NCI-H2029 treated with DMSO at 0.1 percent for 48 hours (cell line): ENCODE results near the gene CUEDC2.
"Not testable (repeated sequence)": the region's sequence is repeated elsewhere in the genome, so short reads cannot be mapped to it uniquely, and the experiment has no call there.

Source experiments
- DNase-seq: peaks from one replicate; lab custom pipeline; 2025; lab: John Stamatoyannopoulos, UW

Gene CUEDC2

DNA sequence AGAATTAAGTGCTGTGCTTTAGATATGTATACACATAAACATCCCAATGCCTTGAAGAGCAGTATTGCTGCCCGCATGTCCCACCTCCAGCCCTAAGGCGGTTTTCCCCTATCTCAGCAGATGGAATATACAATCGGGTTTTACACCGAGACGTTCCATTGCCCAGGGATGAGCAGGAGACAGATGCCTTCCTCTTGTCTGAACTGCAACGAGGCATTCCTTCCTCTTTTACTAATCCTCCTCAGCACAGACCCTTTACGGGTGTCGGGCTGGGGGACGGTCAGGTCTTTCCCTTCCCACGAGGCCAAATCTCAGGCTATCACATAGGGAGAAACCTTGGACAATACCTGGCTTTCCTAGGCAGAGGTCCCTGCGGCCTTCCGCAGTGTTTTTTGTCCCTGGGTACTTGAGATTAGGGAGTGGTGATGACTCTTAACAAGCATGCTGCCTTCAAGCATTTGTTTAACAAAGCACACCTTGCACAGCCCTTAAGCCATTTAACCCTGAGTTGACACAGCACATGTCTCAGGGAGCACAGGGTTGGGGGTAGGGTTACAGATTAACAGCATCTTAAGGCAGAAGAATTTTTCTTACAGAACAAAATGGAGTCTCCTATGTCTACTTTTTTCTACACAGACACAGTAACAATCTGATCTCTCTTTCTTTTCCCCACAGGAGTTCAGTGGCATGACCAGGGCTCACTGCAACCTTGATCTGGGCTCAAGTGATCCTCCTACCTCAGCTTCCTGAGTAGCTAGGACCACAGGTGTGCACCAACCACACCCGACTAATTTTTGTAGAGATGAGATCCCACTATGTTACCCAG lies 22.5 kb upstream of the CUEDC2 start:
- DNase-seq = not testable (repeated sequence)

DNA sequence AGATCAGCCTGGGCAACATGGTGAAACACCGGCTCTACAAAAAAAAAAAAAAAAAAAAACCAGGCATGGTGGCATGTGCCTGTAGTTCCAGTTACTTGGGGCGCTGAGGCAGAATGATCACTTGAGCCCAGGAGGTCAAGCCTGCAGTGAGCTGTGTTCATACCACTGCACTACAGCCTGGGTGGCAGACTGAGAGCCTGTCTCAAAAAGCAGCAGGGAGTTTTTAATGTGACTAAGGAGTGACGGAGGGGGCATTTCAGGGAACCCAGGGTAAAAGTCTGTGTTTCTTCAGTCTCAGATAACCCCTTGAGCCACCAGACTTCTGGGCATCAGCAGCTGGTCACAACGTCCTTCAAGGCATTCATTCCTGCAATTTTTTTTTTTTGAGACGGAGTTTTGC lies 21.1 kb upstream of the CUEDC2 start:
- DNase-seq = no peak

DNA sequence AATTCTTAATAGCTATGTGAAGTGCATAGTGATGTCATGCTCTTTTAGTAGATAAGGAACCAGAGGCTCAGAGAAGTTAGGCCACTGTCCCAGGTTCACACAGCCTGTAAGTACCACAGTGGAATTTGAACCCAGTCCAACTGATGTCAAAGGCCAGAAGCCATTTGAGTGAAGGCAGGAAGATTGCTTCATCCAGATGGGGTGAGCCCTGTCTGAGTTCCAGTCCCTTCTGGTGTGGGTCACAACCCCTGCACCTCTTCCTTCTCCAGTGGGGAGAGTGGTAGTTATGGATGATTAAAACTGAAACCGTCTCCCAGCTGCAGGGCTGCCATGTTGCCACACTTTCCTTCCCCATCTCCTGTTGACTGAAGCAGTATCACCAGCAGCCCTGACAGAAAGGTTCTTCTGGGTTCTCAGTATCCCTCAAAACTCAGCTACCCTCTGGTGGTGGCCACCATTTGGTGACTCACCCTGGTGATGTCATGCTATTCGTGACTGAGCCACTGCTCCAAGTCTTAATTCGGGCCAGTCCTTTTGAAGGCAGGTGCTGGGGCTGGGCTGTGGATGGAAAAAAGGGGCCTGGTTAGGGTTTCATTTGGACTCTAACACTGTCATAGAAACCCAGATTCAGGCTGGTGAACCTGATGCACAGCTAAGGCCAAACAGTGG lies 20.4 kb upstream of the CUEDC2 start:
- no peak for DNase-seq

DNA sequence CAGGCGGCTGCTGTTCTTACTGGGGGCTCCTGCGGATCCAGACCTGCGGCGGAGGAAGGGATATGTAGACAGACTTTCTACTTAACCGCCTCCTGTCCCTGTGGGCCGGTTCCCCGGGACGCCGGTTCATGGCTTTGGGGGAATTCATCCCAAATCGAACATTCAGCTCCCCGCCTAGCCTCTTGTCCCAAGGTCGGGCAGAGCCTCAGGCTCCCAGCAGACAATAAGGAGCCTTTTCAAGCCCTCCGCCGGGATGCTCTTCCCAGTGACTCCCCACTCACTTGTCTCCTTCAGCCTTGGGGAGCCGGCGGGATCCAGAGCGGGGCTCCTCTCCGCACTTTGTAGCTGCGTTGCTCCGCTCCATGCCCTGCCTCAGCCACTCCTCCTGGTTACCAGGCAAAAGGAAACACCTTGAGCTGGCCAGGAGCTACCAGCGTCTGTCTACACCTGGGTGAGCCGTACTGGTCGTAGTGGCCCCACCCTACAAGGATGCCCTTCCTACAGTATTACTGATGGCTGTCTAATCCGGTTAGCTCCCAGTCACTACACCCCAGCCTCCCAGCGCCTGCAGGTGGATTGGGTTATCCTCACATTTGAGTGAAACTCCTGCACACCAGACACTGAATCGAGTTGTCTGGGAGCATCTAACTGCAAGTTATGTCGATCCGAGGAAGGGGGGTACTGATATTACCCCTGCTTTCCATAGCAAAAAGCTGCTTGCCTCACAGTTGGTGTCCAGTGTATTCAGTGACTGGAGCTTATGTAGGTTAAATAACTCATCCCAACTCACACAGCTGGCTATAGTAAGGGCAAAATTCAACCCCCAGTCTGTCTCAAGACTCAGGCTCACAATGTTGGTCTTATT lies 19.0 kb upstream of the CUEDC2 start, which contains the start of gene C10orf95:
TSS of gene C10orf95 (minus strand) at position 439 of the 865 bp plus-strand sequence. CDS start 450 bp downstream, outside the sequence.
- no peak for DNase-seq

DNA sequence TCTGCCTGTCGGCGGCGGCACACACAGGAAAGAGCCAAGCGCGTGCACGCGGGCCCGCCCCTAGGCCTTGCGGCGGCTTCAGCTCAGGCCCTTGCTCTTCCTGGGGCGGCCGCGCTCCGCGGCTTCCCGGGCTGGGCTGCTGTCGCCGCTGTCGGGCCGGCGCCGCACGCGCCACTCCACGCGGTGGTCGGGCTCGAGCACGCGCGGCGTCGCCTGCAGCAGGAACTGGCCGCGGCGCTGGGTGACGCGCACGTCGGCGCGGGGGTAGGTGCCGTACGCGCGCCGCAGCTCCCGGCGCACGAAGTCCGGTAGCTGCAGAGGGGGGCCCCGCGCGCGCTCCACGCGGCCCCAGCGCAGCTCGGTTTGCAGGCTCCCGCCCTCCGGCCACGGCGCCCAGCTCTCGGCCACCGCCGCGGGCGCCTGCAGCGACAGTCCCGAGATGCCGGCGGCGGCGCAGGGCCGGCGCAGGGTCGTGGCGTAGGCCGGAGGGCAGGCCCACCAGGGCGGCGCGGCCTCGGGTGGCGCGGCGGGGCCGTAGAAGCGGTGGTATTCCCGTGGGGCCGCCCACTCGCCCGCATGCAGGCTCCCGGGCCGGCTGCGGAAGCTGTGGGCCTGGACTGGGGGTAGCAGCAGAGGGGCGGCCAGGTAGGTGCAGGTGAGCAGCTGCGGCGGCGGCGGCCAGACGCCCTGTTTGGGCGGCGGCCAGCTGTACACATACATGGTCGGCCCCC lies 18.2 kb upstream of the CUEDC2 start:
- peak; percentile 10 for DNase-seq

- DNase-seq = no peak
These were observed 17.7 kb upstream of the CUEDC2 start for GRCh38 chr10:102450124-102450373.

DNA sequence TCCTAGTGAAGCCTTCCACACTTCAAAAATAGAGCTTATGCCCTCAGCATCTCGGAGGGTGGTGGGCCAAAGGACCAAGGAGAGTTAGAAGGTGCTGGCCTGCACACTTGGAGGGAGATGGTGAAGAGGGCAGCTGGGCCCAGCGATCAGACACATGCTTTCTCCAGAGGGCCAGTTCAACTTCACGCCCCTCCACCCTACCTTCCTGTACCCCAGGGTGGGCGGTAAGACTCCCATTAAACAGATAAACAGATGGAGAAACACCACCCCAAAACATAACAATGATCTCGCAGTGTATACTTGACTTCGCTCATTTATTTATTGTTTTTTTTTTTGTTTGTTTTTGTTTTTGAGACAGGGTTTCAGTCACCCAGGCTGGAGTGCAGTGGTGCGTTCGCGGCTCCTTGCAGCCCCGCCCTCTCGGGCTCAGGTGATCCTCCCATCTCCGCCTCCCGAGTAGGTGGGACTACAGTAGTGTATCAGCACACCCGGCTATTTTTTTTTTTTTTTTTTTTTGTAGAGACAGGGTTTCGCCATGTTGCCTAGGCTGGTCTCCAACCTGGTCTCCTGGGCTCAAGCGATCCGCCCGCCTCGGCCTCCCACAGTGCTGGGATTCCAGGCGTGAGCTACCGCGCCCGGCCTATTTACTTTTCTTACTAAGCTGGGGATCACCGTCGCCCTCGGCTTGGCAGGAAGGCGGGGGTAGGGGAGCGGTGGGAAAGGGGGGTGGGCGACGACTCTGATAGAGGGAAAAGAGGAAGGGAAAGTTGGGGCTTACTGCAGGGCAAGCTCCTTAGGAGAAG lies 17.1 kb upstream of the CUEDC2 start:
- DNase-seq = no peak

GRCh38 chr10:102444851-102445250 lies 12.5 kb upstream of the CUEDC2 start:
- DNase-seq = no peak

- DNase-seq = no peak
These were observed 6.0 kb upstream of the CUEDC2 start for GRCh38 chr10:102438374-102438773.

- DNase-seq = no peak
These were observed 5.1 kb upstream of the CUEDC2 start for GRCh38 chr10:102437515-102437914.

GRCh38 chr10:102436312-102436711 lies 3.9 kb upstream of the CUEDC2 start:
- no peak for DNase-seq

- DNase-seq = no peak
These were observed 3.3 kb upstream of the CUEDC2 start for GRCh38 chr10:102435529-102436233.

GRCh38 chr10:102435133-102435497 lies 2.7 kb upstream of the CUEDC2 start:
- DNase-seq = no peak

DNA sequence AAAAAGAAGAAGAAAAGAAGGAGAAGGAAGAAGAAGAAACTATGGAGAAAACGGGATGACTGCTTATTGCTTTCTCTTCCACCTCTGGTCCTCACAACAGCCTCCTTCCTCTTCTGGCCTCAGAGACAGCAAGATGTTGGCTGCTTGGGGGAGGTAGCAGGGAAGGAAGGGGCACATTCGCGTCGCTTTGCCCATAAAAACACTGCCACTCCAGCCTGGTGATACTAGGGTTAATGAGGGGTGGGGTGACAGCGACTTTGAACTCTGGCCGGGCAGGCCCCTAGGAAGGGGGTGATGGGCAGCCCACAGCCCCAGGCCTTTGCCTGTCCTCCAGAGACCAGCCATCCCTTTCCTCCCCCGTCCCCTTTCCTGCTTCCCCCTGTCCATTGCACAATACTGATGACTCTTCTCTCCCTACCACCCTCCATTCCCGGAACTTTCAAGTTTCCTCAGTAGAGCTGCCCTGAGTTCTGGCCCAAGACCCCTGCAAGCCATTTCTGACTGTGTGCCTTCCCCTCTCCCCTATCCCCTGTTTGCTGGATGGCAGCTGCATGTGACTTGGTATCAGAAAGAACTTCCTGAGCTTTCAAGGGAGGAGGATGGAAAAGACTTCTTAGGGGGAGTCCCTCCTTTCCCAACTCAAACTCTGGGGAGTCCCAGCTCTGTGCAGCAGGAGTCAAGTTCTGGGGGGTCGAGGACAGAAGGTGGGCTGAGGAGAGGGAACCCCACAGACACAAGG lies 2.2 kb upstream of the CUEDC2 start:
- DNase-seq = no peak

DNA sequence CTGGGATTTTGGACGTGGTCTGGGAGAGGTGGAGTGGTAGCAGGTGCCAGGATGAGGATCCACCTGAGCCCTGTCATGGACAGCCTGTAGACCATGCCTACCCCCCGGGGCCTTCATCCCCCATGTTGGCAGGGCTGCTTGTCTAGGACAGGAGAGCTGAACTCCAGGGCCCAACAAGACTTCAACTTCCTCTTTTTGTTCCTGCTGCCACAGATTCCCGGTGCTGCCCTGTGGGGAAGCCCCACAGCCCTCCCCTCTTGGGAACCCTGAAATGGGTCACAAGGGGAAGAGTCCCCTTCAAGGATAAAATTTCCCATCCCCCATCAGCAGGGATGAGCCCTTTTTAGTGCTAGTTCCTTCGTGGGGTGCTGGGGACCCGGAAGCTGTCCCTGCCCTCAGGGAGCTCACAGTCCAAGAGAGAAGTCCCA lies 1.3 kb upstream of the CUEDC2 start:
- DNase-seq = no peak

- DNase-seq = no peak
These were observed 786 bp downstream of the CUEDC2 start for GRCh38 chr10:102431452-102432124.

DNA sequence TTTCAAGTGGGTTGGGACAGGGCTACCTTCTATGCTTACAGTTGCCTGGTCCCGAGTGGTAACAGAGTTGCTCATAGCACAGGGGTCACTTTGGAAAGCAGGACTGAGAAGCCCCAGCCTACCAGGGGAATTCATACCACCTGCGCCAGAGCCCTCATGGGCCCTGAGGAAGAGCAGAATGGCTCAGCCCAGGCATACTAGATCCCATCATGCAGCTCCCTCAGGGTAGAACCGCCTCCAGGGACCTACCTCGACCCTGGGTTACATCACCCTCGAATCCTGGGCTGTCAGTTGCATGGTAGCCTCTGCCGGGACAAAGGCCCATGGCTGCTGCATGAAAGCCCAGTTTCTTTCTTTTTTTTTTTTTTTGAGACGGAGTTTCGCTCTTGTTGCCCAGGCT lies 2.9 kb downstream of the CUEDC2 start:
- no peak for DNase-seq

DNA sequence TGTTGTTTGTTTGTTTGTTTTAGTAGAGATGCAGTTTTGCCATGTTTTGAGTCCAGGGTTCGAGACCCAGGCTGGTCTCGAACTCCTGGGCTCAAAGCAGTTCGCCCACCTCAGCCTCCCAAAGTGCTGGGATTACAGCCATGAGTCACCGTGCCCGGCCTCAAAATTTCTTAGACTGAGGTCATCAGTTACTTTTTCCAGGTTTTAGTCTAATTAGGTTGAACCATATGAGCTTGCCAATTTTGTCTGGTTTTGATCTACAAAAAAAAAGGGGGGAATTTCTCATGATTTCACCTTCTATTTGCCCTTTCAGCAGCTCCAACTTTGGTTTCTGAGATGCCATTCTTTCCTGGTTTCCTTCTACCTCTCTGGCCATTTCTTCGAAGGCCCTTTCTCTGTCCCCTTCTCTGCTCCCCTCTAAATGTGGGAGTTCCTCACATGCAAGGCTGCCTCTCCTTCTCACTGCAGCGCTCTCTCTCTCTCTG lies 5.5 kb downstream of the CUEDC2 start:
- DNase-seq = no peak

- no peak for DNase-seq
These were observed 6.9 kb downstream of the CUEDC2 start for GRCh38 chr10:102425444-102425843.
